ENCODE data around the gene RAPGEF5.

DNA sequence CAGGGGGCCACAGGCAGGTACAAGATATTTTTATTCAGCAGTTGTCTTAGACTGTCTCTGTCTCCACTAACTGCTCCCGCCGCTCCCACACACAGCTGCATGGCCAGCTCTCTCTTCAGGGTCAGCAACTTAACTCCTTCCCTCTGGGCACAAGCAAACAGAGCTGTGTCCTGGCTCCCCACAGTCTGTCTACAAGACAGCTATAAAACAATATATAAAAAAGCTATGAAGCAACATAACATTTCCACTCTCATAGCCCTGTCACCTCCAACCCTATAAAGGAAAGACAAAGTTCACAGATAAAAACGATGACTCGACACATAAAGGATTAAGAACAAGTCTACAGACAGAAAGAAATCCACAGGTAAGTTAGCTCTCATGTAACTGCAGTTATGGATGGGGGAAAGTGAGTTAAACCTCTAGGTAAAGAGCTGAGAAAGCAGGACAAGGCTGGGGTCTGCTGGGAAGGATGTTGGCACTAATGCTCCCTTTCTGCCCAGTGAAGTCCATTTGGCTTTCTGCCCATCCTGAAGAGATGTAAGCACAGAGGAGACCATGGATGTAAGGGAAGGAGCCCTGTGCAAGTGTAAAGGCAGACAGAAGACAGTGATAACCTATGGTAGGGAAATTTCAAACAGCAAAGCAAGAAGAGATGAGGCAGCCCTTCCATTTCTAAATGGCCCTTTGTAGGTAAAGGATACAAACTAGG lies 27.0 kb downstream of the RAPGEF5 start:
- TF ChIP-seq, protein P1, sequence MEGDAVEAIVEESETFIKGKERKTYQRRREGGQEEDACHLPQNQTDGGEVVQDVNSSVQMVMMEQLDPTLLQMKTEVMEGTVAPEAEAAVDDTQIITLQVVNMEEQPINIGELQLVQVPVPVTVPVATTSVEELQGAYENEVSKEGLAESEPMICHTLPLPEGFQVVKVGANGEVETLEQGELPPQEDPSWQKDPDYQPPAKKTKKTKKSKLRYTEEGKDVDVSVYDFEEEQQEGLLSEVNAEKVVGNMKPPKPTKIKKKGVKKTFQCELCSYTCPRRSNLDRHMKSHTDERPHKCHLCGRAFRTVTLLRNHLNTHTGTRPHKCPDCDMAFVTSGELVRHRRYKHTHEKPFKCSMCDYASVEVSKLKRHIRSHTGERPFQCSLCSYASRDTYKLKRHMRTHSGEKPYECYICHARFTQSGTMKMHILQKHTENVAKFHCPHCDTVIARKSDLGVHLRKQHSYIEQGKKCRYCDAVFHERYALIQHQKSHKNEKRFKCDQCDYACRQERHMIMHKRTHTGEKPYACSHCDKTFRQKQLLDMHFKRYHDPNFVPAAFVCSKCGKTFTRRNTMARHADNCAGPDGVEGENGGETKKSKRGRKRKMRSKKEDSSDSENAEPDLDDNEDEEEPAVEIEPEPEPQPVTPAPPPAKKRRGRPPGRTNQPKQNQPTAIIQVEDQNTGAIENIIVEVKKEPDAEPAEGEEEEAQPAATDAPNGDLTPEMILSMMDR (IDR thresholded peaks at IDR 0.05): no peak
- TF ChIP-seq POLR2A (IDR thresholded peaks at IDR 0.05): no peak
